HEK293T (cell line): ENCODE data around the gene JOSD2.

Experiments
- CTCF ChIA-PET: fragments of 350-600 bp; formaldehyde crosslinking; extraction: SDS; loops from one replicate; lab custom pipeline; 2021; ENCODE audit warnings: antibody characterized with exemption, inconsistent platforms; lab: Yijun Ruan, JAX
- POLR2A ChIA-PET: fragments of 350-600 bp; formaldehyde crosslinking; extraction: SDS; loops from one replicate; lab custom pipeline; 2020; ENCODE audit warnings: antibody characterized with exemption, inconsistent platforms; lab: Yijun Ruan, JAX
- DNase-seq: peaks from one replicate; pipeline ENCODE4 v3.0.0; 2012; ENCODE audit warnings: mixed read lengths; ENCODE audit errors: extremely low spot score
- ARNT ChIP-seq: fragments of 450-650 bp; IDR thresholded peaks from 2 replicates; pipeline ENCODE4 v1.6.1; 2017; ENCODE audit warnings: mild to moderate bottlenecking
- BHLHE40 ChIP-seq: fragments of 450-650 bp; IDR thresholded peaks from 2 replicates; pipeline ENCODE4 v1.6.1; 2016; ENCODE audit warnings: mild to moderate bottlenecking, moderate library complexity, borderline replicate concordance
- CTBP1 ChIP-seq: fragments of 450-650 bp; IDR thresholded peaks from 2 replicates; pipeline ENCODE4 v1.6.1; 2016; ENCODE audit warnings: borderline replicate concordance
- ELF4 ChIP-seq: fragments of 450-650 bp; IDR thresholded peaks from 2 replicates; pipeline ENCODE4 v1.6.1; 2017; ENCODE audit warnings: antibody characterized with exemption
- FOXA1 ChIP-seq: fragments of 450-650 bp; IDR thresholded peaks from 2 replicates; pipeline ENCODE4 v1.6.1; 2016; ENCODE audit warnings: mild to moderate bottlenecking
- FOXK2 ChIP-seq: fragments of 450-650 bp; IDR thresholded peaks from 2 replicates; pipeline ENCODE4 v1.6.1; 2016; ENCODE audit warnings: mild to moderate bottlenecking
- FOXM1 ChIP-seq: fragments of 450-650 bp; IDR thresholded peaks from 2 replicates; pipeline ENCODE4 v1.6.1; 2017; ENCODE audit warnings: mild to moderate bottlenecking, borderline replicate concordance
- HDGF ChIP-seq: fragments of 450-650 bp; IDR thresholded peaks from 2 replicates; pipeline ENCODE4 v1.6.1; 2017; ENCODE audit warnings: antibody characterized with exemption, borderline replicate concordance
- L3MBTL2 ChIP-seq: fragments of 450-650 bp; conservative IDR thresholded peaks from 2 replicates; pipeline ENCODE4 v1.6.1; 2016; ENCODE audit warnings: mild to moderate bottlenecking
- LEF1 ChIP-seq: fragments of 450-650 bp; IDR thresholded peaks from 2 replicates; pipeline ENCODE4 v1.6.1; 2017; ENCODE audit warnings: mild to moderate bottlenecking, borderline replicate concordance
- NFRKB ChIP-seq: fragments of 450-650 bp; IDR thresholded peaks from 2 replicates; pipeline ENCODE4 v1.6.1; 2016; ENCODE audit warnings: mild to moderate bottlenecking, moderate library complexity
- SP1 ChIP-seq: fragments of 450-650 bp; IDR thresholded peaks from 2 replicates; pipeline ENCODE4 v1.6.1; 2017
- SUZ12 ChIP-seq: fragments of 450-650 bp; IDR thresholded peaks from 2 replicates; pipeline ENCODE4 v1.6.1; 2016; ENCODE audit warnings: mild to moderate bottlenecking
- TARDBP ChIP-seq: fragments of 450-650 bp; IDR thresholded peaks from 2 replicates; pipeline ENCODE4 v1.6.1; 2016
- ZNF384 ChIP-seq: fragments of 450-650 bp; IDR thresholded peaks from 2 replicates; pipeline ENCODE4 v1.6.1; 2016
- TF ChIP-seq, protein P1 (sequence below): fragments of 450-650 bp; IDR thresholded peaks from 2 replicates; pipeline ENCODE4 v1.6.1; 2016

JOSD2 gene

DNA sequence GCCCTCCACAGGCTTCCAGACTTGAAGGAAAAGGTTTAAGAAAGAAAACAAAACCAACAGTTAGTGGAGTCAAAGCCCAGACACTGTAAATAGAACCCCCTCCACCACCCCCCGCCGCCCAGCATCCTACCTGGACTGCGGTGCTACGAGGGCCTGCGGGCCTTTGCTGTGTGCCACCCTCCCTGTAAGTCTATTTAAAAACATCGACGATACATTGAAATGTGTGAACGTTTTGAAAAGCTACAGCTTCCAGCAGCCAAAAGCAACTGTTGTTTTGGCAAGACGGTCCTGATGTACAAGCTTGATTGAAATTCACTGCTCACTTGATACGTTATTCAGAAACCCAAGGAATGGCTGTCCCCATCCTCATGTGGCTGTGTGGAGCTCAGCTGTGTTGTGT, 28.1 kb downstream of the JOSD2 start:
- ChIA-PET CTCF (no interaction called here), POLR2A (no interaction called here)
- no peak for DNase-seq
- TF ChIP-seq SUZ12 (no peak), FOXA1 (no peak), FOXK2 (no peak), NFRKB (no peak), ARNT (no peak), LEF1 (no peak), SP1 (no peak), HDGF (no peak), ZNF384 (no peak), BHLHE40 (no peak), CTBP1 (no peak), L3MBTL2 (no peak), TARDBP (no peak), FOXM1 (no peak), ELF4 (no peak)
- TF ChIP-seq, protein P1, sequence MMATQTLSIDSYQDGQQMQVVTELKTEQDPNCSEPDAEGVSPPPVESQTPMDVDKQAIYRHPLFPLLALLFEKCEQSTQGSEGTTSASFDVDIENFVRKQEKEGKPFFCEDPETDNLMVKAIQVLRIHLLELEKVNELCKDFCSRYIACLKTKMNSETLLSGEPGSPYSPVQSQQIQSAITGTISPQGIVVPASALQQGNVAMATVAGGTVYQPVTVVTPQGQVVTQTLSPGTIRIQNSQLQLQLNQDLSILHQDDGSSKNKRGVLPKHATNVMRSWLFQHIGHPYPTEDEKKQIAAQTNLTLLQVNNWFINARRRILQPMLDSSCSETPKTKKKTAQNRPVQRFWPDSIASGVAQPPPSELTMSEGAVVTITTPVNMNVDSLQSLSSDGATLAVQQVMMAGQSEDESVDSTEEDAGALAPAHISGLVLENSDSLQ, result no peak

DNA sequence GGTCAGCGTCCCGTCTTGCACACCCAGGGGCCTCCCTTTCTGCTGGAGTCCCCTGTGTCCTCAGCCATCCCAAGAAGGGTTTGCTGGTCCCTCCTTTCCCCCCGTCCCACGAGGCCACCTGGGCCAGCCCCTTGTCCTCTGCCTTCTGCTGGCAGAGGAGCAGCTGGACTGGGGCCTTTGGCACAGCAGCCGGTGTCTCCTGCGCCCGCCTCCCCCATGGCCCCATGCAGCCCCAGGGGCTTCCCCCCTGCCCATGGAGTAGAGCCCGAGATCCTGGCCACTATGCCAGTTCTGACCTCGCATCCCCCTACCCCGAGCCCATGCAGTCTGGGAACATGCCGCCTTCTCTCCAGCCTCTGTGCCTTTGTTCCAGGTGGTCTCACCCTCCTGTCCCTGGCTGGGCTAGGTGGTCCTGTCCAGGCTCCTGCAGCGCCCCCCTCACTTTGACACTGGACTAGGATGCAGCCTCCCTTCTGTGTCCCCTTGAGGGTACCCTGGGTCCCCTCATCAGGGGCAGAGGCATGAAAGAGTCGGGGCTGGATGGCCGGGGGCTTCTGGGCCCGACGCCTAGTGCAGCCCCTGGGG, 28.6 kb downstream of the JOSD2 start:
- ChIA-PET CTCF (no interaction called here), POLR2A (no interaction called here)
- no peak for DNase-seq
- TF ChIP-seq NFRKB, result no peak

DNA sequence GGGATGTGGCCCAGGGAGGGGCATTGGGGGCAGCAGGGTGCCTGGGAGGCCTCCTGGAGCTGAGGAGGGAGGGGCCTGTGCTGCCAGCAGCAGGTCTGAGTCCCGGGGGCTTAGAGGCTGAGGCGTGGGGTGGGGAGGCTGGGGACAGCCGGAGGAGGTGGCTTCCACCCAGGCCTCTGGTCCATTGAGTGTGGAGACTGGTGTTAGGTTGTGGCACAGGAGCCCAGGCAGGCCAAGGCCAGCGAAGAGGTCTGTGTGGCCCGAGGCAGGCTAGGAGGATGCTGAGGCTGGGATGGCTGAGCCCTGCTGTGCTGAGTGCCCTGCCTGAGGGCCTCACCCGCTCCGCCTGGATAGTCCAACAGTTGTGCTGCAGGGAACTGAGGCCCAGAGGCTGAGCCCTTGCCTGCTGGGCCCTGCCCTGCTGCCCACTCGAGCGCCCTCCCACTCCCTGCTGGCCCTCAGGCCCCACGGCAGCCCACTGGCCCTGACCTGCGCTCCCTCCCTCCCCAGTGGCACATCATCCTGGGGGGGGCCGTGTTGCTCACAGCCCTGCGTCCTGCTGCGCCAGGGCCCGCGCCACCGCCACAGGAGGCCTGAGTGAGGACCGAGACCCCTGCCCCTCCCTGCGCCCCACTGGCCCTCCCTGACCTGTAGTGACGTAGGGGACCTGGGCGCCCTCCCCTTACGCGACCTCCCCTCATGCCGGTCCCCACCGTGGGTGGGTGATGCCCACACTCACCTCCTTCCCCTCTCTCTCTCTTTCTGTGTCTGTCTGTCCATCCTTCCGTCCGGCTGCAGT, 29.4 kb downstream of the JOSD2 start:
- CTCF ChIA-PET, result no interaction called here
- no peak for TF ChIP-seq SP1
- TF ChIP-seq, protein P1, result no peak
- no peak for TF ChIP-seq FOXK2
- no peak for TF ChIP-seq FOXM1
- TF ChIP-seq CTBP1, result no peak
- no peak for TF ChIP-seq SUZ12
- TF ChIP-seq FOXA1, result no peak
- no peak for TF ChIP-seq NFRKB
- TF ChIP-seq HDGF, result no peak
- DNase-seq, result no peak
- POLR2A ChIA-PET, result no interaction called here

DNA sequence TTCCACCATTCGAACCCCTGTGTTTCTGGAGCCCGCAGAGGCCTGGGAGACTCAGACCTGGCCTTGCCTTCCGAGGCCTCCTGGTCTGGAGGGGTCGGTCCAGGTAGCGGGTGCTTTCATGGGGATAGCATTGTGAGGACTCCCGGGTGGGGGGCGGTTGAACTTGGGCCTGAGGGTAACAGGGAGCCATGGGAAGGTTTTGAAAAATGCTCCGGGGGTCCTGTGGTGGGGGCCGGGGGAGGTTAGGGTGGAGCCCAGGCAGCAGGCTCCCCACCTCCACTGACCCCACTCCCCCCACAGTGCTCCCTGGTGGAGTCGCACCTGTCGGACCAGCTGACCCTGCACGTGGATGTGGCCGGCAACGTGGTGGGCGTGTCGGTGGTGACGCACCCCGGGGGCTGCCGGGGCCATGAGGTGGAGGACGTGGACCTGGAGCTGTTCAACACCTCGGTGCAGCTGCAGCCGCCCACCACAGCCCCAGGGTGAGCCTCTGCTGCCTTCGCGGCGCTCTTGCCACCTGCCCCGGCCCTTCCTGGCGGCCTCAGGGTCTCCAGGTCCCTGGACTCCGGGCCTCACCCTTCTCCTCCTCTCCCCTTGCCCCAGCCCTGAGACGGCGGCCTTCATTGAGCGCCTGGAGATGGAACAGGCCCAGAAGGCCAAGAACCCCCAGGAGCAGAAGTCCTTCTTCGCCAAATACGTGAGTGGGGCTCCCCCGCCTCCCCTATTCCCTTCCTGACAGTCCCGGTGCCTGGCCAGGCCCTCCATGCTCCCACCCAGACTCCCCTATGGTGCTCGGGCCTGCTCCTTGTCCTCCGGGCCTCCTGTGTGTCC, 30.5 kb downstream of the JOSD2 start:
- DNase-seq, result no peak
- ChIA-PET POLR2A (no interaction called here), CTCF (no interaction called here)
- TF ChIP-seq SUZ12, result no peak
- TF ChIP-seq ARNT, result no peak
- TF ChIP-seq L3MBTL2, result no peak
- TF ChIP-seq BHLHE40, result no peak
- no peak for TF ChIP-seq FOXK2
- no peak for TF ChIP-seq NFRKB
- TF ChIP-seq ZNF384, result no peak
- TF ChIP-seq HDGF, result no peak
- TF ChIP-seq FOXM1, result no peak
- no peak for TF ChIP-seq FOXA1

DNA sequence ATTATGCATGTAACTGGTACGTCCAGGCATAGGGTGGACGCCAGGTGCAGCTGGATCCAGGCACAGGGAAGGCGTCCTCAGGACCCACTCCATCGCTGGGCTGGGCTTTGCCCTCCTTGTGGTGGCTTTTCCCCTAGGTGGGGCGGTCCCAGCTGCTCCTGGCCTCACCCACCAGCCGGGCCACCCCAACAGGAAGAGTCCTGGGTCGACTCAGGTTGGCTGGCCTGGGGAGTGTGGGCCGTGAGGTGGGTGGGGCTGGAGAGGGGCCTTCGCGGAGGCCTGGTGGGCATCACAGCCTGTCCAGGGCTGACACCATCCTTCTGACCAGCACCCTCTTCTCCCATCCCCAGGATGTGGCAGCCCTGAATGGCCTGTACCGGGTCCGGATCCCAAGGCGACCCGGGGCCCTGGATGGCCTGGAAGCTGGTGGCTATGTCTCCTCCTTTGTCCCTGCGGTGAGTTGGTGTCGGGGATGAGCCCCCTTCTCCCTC, 31.2 kb downstream of the JOSD2 start:
- POLR2A ChIA-PET, result interaction anchor here (1.0 kb wide), 1 partner anchor 31 kb away, joined by 3 read pairs; the partner anchor contains the start of gene JOSD2
- CTCF ChIA-PET, result interaction anchor here (0.8 to 1.9 kb wide), 4 partner anchors 9 to 111 kb away, joined by 3 to 14 read pairs (median 4); no protein-coding TSS in a partner anchor
- DNase-seq, result no peak
- no peak for TF ChIP-seq FOXA1

DNA sequence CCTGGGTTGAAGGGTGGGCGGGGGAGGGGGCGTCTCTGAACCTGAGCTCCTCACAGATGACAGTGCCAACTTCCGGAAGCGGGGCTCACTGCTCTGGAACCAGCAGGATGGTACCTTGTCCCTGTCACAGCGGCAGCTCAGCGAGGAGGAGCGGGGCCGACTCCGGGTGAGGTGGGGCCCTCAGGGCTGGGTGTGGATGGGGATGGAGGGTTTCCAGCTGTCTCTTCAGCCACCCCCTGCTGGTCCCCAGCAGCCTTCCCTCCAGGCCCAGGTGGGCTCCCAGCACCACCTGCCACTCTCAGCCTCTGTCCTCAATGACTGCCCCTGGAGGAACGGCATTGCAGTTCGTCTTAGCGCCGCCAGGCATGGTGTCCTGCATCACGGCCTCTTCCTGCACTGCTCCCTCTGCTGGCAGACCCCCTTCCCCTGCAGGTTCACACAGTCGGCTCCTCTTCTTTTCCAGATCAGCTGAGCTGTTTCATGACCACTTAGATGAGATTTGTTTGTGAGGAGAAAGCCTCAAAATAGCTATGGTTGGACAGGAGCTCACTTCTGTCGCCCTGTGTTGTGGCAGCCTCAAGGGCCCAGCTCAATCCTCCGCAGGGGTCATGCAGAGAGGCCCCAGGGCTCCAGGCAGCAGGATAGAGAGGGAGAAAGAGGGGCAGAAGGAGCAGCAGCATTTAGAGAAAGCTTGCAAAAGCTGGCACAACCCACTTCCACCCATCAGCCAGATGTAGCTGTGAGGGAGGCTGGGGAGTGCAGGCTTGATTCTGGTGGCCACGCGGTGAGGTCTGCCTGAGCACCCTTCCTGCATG, 31.9 kb downstream of the JOSD2 start:
- POLR2A ChIA-PET, result interaction anchor here (0.6 to 1.0 kb wide), 2 partner anchors 32 to 129 kb away, joined by 3 read pairs; partner anchors contain the start of gene JOSD2
- CTCF ChIA-PET, result interaction anchor here (0.8 to 1.9 kb wide), 6 partner anchors 9 to 110 kb away, joined by 3 to 14 read pairs (median 4); no protein-coding TSS in a partner anchor
- TF ChIP-seq NFRKB (no peak), LEF1 (no peak)
- TF ChIP-seq, protein P1, result peak; percentile 51
- DNase-seq, result peak; percentile 75
